H9 (cell line): ENCODE results near the gene PLXNA2. TPM values are rescaled to one million over a fixed set of nuclear protein-coding genes. Genes with fewer than 3 reads are reported as not detected.

Experiments
- DNase-seq: peaks from one replicate; pipeline ENCODE4 v3.0.0-alpha.2; 2017
- H2AFZ ChIP-seq: one replicate; pipeline ENCODE4 v1.6.1; 2013; ENCODE audit warnings: mild to moderate bottlenecking, low read length, control low read depth, moderate library complexity
- H2AK5ac ChIP-seq: 2 replicates; pipeline ENCODE4 v1.6.1; 2013; ENCODE audit warnings: low read length, control low read depth, mixed read lengths; ENCODE audit not compliant: insufficient read length
- H2BK120ac ChIP-seq: one replicate; pipeline ENCODE4 v1.6.1; 2013; ENCODE audit warnings: low read depth, mild to moderate bottlenecking, low read length, control low read depth, inconsistent platforms; ENCODE audit not compliant: poor library complexity, severe bottlenecking
- H2BK12ac ChIP-seq: 2 replicates; pipeline ENCODE4 v1.6.1; 2013; ENCODE audit warnings: low read length, control low read depth, mixed read lengths, low read depth; ENCODE audit not compliant: insufficient read length
- H2BK15ac ChIP-seq: 2 replicates; pipeline ENCODE4 v1.6.1; 2013; ENCODE audit warnings: low read depth, low read length, control low read depth
- H2BK20ac ChIP-seq: one replicate; pipeline ENCODE4 v1.6.1; 2013; ENCODE audit warnings: low read depth, mild to moderate bottlenecking, low read length, control low read depth, inconsistent platforms; ENCODE audit not compliant: poor library complexity, severe bottlenecking
- H2BK5ac ChIP-seq: 2 replicates; pipeline ENCODE4 v1.6.1; 2013; ENCODE audit warnings: low read length, control low read depth, mixed read lengths; ENCODE audit not compliant: insufficient read length
- H3K14ac ChIP-seq: 2 replicates; pipeline ENCODE4 v1.6.1; 2013; ENCODE audit warnings: low read length, control low read depth; ENCODE audit not compliant: insufficient read depth
- H3K18ac ChIP-seq: 2 replicates; pipeline ENCODE4 v1.6.1; 2013; ENCODE audit warnings: low read depth, mild to moderate bottlenecking, mixed read lengths, low read length, control low read depth; ENCODE audit not compliant: insufficient read length
- H3K23ac ChIP-seq: 2 replicates; pipeline ENCODE4 v1.6.1; 2013; ENCODE audit warnings: low read length, control low read depth, mixed read lengths, low read depth; ENCODE audit not compliant: insufficient read length
- H3K23me2 ChIP-seq: 2 replicates; pipeline ENCODE4 v1.6.1; 2013; ENCODE audit warnings: low read depth, mild to moderate bottlenecking, mixed read lengths, low read length, control low read depth; ENCODE audit not compliant: insufficient read length, poor library complexity, severe bottlenecking
- H3K27ac ChIP-seq: 2 replicates; pipeline ENCODE4 v1.5.1; 2013; ENCODE audit warnings: low read length, control low read depth, mixed read lengths, low read depth; ENCODE audit not compliant: insufficient read length
- H3K27me3 ChIP-seq: 2 replicates; pipeline ENCODE4 v1.6.1; 2013; ENCODE audit warnings: low read length, control low read depth, inconsistent platforms; ENCODE audit not compliant: insufficient read depth
- H3K4ac ChIP-seq: 2 replicates; pipeline ENCODE4 v1.6.1; 2013; ENCODE audit warnings: low read depth, mild to moderate bottlenecking, control low read depth, inconsistent platforms, low read length, moderate library complexity
- H3K4me1 ChIP-seq: 2 replicates; pipeline ENCODE4 v1.6.1; 2013; ENCODE audit warnings: low read length, control low read depth, inconsistent platforms; ENCODE audit not compliant: insufficient read depth
- H3K4me2 ChIP-seq: 2 replicates; pipeline ENCODE4 v1.6.1; 2013; ENCODE audit warnings: low read length, control low read depth, mixed read lengths; ENCODE audit not compliant: insufficient read length, insufficient read depth
- H3K56ac ChIP-seq: 2 replicates; pipeline ENCODE4 v1.6.1; 2013; ENCODE audit warnings: low read depth, mild to moderate bottlenecking, mixed read lengths, low read length, control low read depth; ENCODE audit not compliant: insufficient read length
- H3K79me1 ChIP-seq: 2 replicates; pipeline ENCODE4 v1.6.1; 2013; ENCODE audit warnings: low read depth, mild to moderate bottlenecking, moderate library complexity, low read length, control low read depth, inconsistent platforms; ENCODE audit not compliant: insufficient read depth, poor library complexity, severe bottlenecking
- H3K79me2 ChIP-seq: 2 replicates; pipeline ENCODE4 v1.6.1; 2013; ENCODE audit warnings: low read length, control low read depth, inconsistent platforms; ENCODE audit not compliant: insufficient read depth
- H3K9ac ChIP-seq: 2 replicates; pipeline ENCODE4 v1.6.1; 2013; ENCODE audit warnings: low read length, control low read depth, mixed read lengths; ENCODE audit not compliant: insufficient read length; ENCODE audit errors: extremely low read depth
- H3K9me3 ChIP-seq: one replicate; pipeline ENCODE4 v1.6.1; 2013; ENCODE audit warnings: low read depth, low read length, inconsistent platforms; ENCODE audit not compliant: control insufficient read depth
- H3T11ph ChIP-seq: one replicate; pipeline ENCODE4 v1.6.1; 2013; ENCODE audit warnings: mild to moderate bottlenecking, low read length, control low read depth, inconsistent platforms
- H4K20me1 ChIP-seq: one replicate; pipeline ENCODE4 v1.6.1; 2013; ENCODE audit not compliant: control insufficient read depth, insufficient read length, insufficient read depth
- H4K5ac ChIP-seq: 2 replicates; pipeline ENCODE4 v1.6.1; 2013; ENCODE audit warnings: low read depth, mild to moderate bottlenecking, mixed read lengths, low read length, control low read depth; ENCODE audit not compliant: insufficient read length
- H4K8ac ChIP-seq: replicated peaks from 2 replicates; pipeline ENCODE4 v1.6.1; 2013; ENCODE audit warnings: low read length, control low read depth, mixed read lengths, low read depth; ENCODE audit not compliant: insufficient read length
- H4K91ac ChIP-seq: 2 replicates; pipeline ENCODE4 v1.6.1; 2013; ENCODE audit warnings: low read depth, mild to moderate bottlenecking, moderate library complexity, mixed read lengths, low read length, control low read depth; ENCODE audit not compliant: insufficient read length
- H3K27ac Mint-ChIP-seq, 3 experiments: 2 replicates in 2 of 3; 3 replicates in 1 of 3; pipeline ENCODE4 v1.8.0; 2020 to 2021; ENCODE audit warnings: mixed read lengths in 3 of 3, mild to moderate bottlenecking in 1 of 3, moderate library complexity in 1 of 3
- H3K27me3 Mint-ChIP-seq: 2 replicates; pipeline ENCODE4 v1.8.0; 2021; ENCODE audit warnings: low read depth, mild to moderate bottlenecking, moderate library complexity, mixed read lengths
- H3K36me3 Mint-ChIP-seq, 3 experiments: 2 replicates in 2 of 3; 3 replicates in 1 of 3; pipeline ENCODE4 v1.8.0; 2020 to 2021; ENCODE audit warnings: low read depth in 3 of 3, mixed read lengths in 3 of 3; ENCODE audit not compliant: insufficient read depth in 1 of 3
- H3K4me1 Mint-ChIP-seq, 2 experiments: 2 replicates each; pipeline ENCODE4 v1.8.0; 2020; ENCODE audit warnings: mixed read lengths in 2 of 2
- H3K4me3 Mint-ChIP-seq, 2 experiments: 2 replicates in 1 of 2; 3 replicates in 1 of 2; pipeline ENCODE4 v1.8.0; 2020 to 2021; ENCODE audit warnings: mild to moderate bottlenecking in 2 of 2, mixed read lengths in 2 of 2, moderate library complexity in 1 of 2
- H3K9me3 Mint-ChIP-seq, 2 experiments: 2 replicates in 1 of 2; 3 replicates in 1 of 2; pipeline ENCODE4 v1.8.0; 2020; ENCODE audit warnings: mild to moderate bottlenecking in 2 of 2, mixed read lengths in 2 of 2, moderate library complexity in 1 of 2
- WGBS: extraction: QIAGEN DNeasy Blood & Tissue Kit; methylation state at CpG from one replicate; pipeline ENCODE4 v1.1.7; 2013; ENCODE audit warnings: missing lambda C conversion rate, low lambda C conversion rate, mixed read lengths; ENCODE audit not compliant: insufficient read length; ENCODE audit errors: extremely low coverage; 5-methylcytosine and 5-hydroxymethylcytosine counted together
- total RNA-seq: library from RNA; stranded (reverse); gene quantifications from 2 replicates; pipeline ENCODE4 v1.2.1, GENCODE V29; 2021
- TF ChIP-seq, protein P1 (sequence below): fragments of 200-600 bp; sonication (generic); conservative IDR thresholded peaks from 3 replicates; pipeline ENCODE4 v1.8.0; 2021; ENCODE audit warnings: antibody characterized with exemption, mild to moderate bottlenecking

Gene PLXNA2
- total RNA-seq, 1 experiment from 2014 or later = 0.57 TPM

DNA sequence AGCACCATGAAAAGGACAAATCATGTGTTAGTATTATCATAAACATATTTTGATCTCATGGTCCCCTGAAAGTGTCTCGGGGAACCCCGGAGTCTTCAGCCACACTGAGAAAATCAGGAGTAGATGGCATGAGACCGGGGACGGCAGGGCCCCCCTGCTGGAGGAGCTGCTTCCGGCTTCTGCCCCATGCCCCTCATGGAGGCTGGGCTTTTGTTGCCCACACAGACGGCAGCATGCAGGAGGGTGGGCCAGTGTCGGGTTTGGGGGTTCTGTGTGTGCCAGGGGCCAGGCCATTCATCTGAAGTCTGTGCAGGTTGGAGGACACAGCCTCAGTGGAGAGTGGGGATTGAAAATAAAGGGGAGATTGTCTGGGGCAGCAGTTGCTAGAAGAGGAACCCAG is 258.2 kb downstream of the PLXNA2 start:
- no CpG with 5 or more reads among the region's 7 CpGs for WGBS
- no peaks in the 10 kb centered on the region for H3K36me3 Mint-ChIP-seq

More for the DNA sequence above, 258.2 kb downstream of the PLXNA2 start:
- H3K4me3 Mint-ChIP-seq = no peak overlapping the region
- no peak overlapping the region for H3K27ac ChIP-seq
- no peaks in the 10 kb centered on the region for H3K4me1 ChIP-seq
- no peaks in the 10 kb centered on the region for H4K20me1 ChIP-seq
- H3K14ac ChIP-seq = no peak overlapping the region
- no peak overlapping the region for H2BK12ac ChIP-seq
- no peak overlapping the region for H3K27ac Mint-ChIP-seq
- no peaks in the 10 kb centered on the region; the same call in 1 of the 2 replicates for H3K27me3 ChIP-seq
- H3T11ph ChIP-seq = no peak overlapping the region
- H3K9me3 Mint-ChIP-seq = no peaks in the 10 kb centered on the region
- no peak overlapping the region for H2BK20ac ChIP-seq
- TF ChIP-seq, protein P1, sequence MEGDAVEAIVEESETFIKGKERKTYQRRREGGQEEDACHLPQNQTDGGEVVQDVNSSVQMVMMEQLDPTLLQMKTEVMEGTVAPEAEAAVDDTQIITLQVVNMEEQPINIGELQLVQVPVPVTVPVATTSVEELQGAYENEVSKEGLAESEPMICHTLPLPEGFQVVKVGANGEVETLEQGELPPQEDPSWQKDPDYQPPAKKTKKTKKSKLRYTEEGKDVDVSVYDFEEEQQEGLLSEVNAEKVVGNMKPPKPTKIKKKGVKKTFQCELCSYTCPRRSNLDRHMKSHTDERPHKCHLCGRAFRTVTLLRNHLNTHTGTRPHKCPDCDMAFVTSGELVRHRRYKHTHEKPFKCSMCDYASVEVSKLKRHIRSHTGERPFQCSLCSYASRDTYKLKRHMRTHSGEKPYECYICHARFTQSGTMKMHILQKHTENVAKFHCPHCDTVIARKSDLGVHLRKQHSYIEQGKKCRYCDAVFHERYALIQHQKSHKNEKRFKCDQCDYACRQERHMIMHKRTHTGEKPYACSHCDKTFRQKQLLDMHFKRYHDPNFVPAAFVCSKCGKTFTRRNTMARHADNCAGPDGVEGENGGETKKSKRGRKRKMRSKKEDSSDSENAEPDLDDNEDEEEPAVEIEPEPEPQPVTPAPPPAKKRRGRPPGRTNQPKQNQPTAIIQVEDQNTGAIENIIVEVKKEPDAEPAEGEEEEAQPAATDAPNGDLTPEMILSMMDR = no peak
- no peak overlapping the region for H3K18ac ChIP-seq
- H4K5ac ChIP-seq = no peak overlapping the region
- no peak overlapping the region for H2AK5ac ChIP-seq
- H3K4ac ChIP-seq = no peak overlapping the region
- no peaks in the 10 kb centered on the region for H3K79me1 ChIP-seq
- no peaks in the 10 kb centered on the region for H3K23me2 ChIP-seq
- H4K8ac ChIP-seq = no peak overlapping the region
- no peaks in the 10 kb centered on the region for H3K79me2 ChIP-seq
- no peaks in the 10 kb centered on the region for H3K4me1 Mint-ChIP-seq
- no peaks in the 10 kb centered on the region for H3K9me3 ChIP-seq
- H2BK15ac ChIP-seq = no peak overlapping the region
- no peak overlapping the region for H2BK120ac ChIP-seq
- H2BK5ac ChIP-seq = no peak overlapping the region
- H3K23ac ChIP-seq = no peak overlapping the region
- H2AFZ ChIP-seq = no peak overlapping the region
- DNase-seq = no peak
- no peak overlapping the region for H3K9ac ChIP-seq
- H3K56ac ChIP-seq = no peak overlapping the region
- H3K27me3 Mint-ChIP-seq = peaks cover 21% of the 10 kb centered on the region
- no peak overlapping the region for H3K4me2 ChIP-seq
- H4K91ac ChIP-seq = no peak overlapping the region
